ENCODE data around the gene MAD1L1. TPM values are rescaled to one million over a fixed set of nuclear protein-coding genes. Genes with fewer than 3 reads are reported as not detected.

Gene MAD1L1
- total RNA-seq, 1 donor from 2014 or later: 32.3 TPM

- H3K36me3 ChIP-seq (ENCODE audit: insufficient read depth, low read length): peaks cover 6% of the 10 kb centered on the region
- no peaks in the 10 kb centered on the region for H3K27me3 ChIP-seq (ENCODE audit: insufficient read depth, low read length)
- FAIRE-seq (no peak), DNase-seq (ENCODE audit: low read depth) (no peak)
- no peak overlapping the region for H3K27ac ChIP-seq (ENCODE audit: low read depth, low read length)
- H2AFZ ChIP-seq (ENCODE audit: low read depth, low read length): no peak overlapping the region
- H3K9me3 ChIP-seq (ENCODE audit: insufficient read depth, low read depth, low read length): no peaks in the 10 kb centered on the region
- no peak overlapping the region for H3K4me2 ChIP-seq (ENCODE audit: low read length)
- peaks cover 6% of the 10 kb centered on the region for H3K79me2 ChIP-seq (ENCODE audit: insufficient read depth, low read length)
- TF ChIP-seq CTCF (IDR thresholded peaks at IDR 0.05; ENCODE audit: insufficient read depth, low read depth, low read length): no peak
- no peak for TF ChIP-seq EZH2 (IDR thresholded peaks at IDR 0.05; ENCODE audit: insufficient read depth, low read length)
- H3K36me3 Mint-ChIP-seq (ENCODE audit: low read depth, unreplicated experiment): peaks cover 23% of the 10 kb centered on the region
- H3K4me3 ChIP-seq (ENCODE audit: insufficient read depth, low read depth, low read length): no peak overlapping the region
- H3K9me3 Mint-ChIP-seq (ENCODE audit: unreplicated experiment): peaks cover 3% of the 10 kb centered on the region
- no peak overlapping the region for H3K9ac ChIP-seq (ENCODE audit: low read length)
- peaks cover 8% of the 10 kb centered on the region for H3K4me1 Mint-ChIP-seq (ENCODE audit: low read depth, unreplicated experiment)
- H3K27ac Mint-ChIP-seq (ENCODE audit: unreplicated experiment): no peak overlapping the region
- H3K4me3 Mint-ChIP-seq (ENCODE audit: unreplicated experiment): no peak overlapping the region
- no peaks in the 10 kb centered on the region for H3K27me3 Mint-ChIP-seq (ENCODE audit: low read depth, unreplicated experiment)
- no peaks in the 10 kb centered on the region for H3K4me1 ChIP-seq (ENCODE audit: insufficient read depth, low read length)
- peaks cover 30% of the 10 kb centered on the region for H4K20me1 ChIP-seq (ENCODE audit: insufficient read depth, low read length)
Observed at GRCh38 chr7:2209961-2210323, 22.8 kb downstream of the MAD1L1 start.

GRCh38 chr7:2209146-2209960 lies 23.4 kb downstream of the MAD1L1 start:
- Mint-ChIP-seq H3K27ac (ENCODE audit: unreplicated experiment) (no peak overlapping the region), H3K4me1 (ENCODE audit: low read depth, unreplicated experiment) (peaks cover 13% of the 10 kb centered on the region), H3K27me3 (ENCODE audit: low read depth, unreplicated experiment) (no peaks in the 10 kb centered on the region), H3K36me3 (ENCODE audit: low read depth, unreplicated experiment) (peaks cover 23% of the 10 kb centered on the region), H3K9me3 (ENCODE audit: unreplicated experiment) (peaks cover 3% of the 10 kb centered on the region), H3K4me3 (ENCODE audit: unreplicated experiment) (no peak overlapping the region)
- H3K4me1 ChIP-seq (ENCODE audit: insufficient read depth, low read length): no peaks in the 10 kb centered on the region
- peaks cover 30% of the 10 kb centered on the region for H4K20me1 ChIP-seq (ENCODE audit: insufficient read depth, low read length)
- no peak for FAIRE-seq
- H3K4me3 ChIP-seq (ENCODE audit: insufficient read depth, low read depth, low read length): no peak overlapping the region
- H3K79me2 ChIP-seq (ENCODE audit: insufficient read depth, low read length): peaks cover 6% of the 10 kb centered on the region
- H3K9ac ChIP-seq (ENCODE audit: low read length): peak overlapping the region; percentile 21
- no peak overlapping the region for H3K27ac ChIP-seq (ENCODE audit: low read depth, low read length)
- H3K36me3 ChIP-seq (ENCODE audit: insufficient read depth, low read length): peaks cover 6% of the 10 kb centered on the region
- no peaks in the 10 kb centered on the region for H3K9me3 ChIP-seq (ENCODE audit: insufficient read depth, low read depth, low read length)
- TF ChIP-seq EZH2 (IDR thresholded peaks at IDR 0.05; ENCODE audit: insufficient read depth, low read length): no peak
- TF ChIP-seq CTCF (IDR thresholded peaks at IDR 0.05; ENCODE audit: insufficient read depth, low read depth, low read length): peak; percentile 67
- no peaks in the 10 kb centered on the region for H3K27me3 ChIP-seq (ENCODE audit: insufficient read depth, low read length)
- no peak overlapping the region for H2AFZ ChIP-seq (ENCODE audit: low read depth, low read length)
- peak; percentile 40 for DNase-seq (ENCODE audit: low read depth)
- no peak overlapping the region for H3K4me2 ChIP-seq (ENCODE audit: low read length)

GRCh38 chr7:2208712-2209111 lies 24.0 kb downstream of the MAD1L1 start:
- FAIRE-seq (no peak), DNase-seq (ENCODE audit: low read depth) (no peak)
- H3K4me1 ChIP-seq (ENCODE audit: insufficient read depth, low read length): no peaks in the 10 kb centered on the region
- H3K36me3 Mint-ChIP-seq (ENCODE audit: low read depth, unreplicated experiment): peaks cover 20% of the 10 kb centered on the region
- H3K9me3 ChIP-seq (ENCODE audit: insufficient read depth, low read depth, low read length): no peaks in the 10 kb centered on the region
- H2AFZ ChIP-seq (ENCODE audit: low read depth, low read length): no peak overlapping the region
- no peak overlapping the region for H3K4me3 ChIP-seq (ENCODE audit: insufficient read depth, low read depth, low read length)
- TF ChIP-seq CTCF (IDR thresholded peaks at IDR 0.05; ENCODE audit: insufficient read depth, low read depth, low read length): no peak
- peaks cover 6% of the 10 kb centered on the region for H3K79me2 ChIP-seq (ENCODE audit: insufficient read depth, low read length)
- no peaks in the 10 kb centered on the region for H3K27me3 Mint-ChIP-seq (ENCODE audit: low read depth, unreplicated experiment)
- H3K9ac ChIP-seq (ENCODE audit: low read length): no peak overlapping the region
- H3K4me1 Mint-ChIP-seq (ENCODE audit: low read depth, unreplicated experiment): peaks cover 20% of the 10 kb centered on the region
- H3K27ac ChIP-seq (ENCODE audit: low read depth, low read length): no peak overlapping the region
- no peak overlapping the region for H3K4me3 Mint-ChIP-seq (ENCODE audit: unreplicated experiment)
- H3K27me3 ChIP-seq (ENCODE audit: insufficient read depth, low read length): no peaks in the 10 kb centered on the region
- H3K4me2 ChIP-seq (ENCODE audit: low read length): no peak overlapping the region
- H4K20me1 ChIP-seq (ENCODE audit: insufficient read depth, low read length): peaks cover 35% of the 10 kb centered on the region
- no peaks in the 10 kb centered on the region for H3K9me3 Mint-ChIP-seq (ENCODE audit: unreplicated experiment)
- H3K27ac Mint-ChIP-seq (ENCODE audit: unreplicated experiment): no peak overlapping the region
- peaks cover 6% of the 10 kb centered on the region for H3K36me3 ChIP-seq (ENCODE audit: insufficient read depth, low read length)
